GM13976 (cell line): ENCODE measurements around the gene OIP5.
"Not testable (repeated sequence)": the region's sequence is repeated elsewhere in the genome, so short reads cannot be mapped to it uniquely, and the experiment has no call there.

ENCODE experiments used
- DNase-seq: peaks from one replicate; pipeline ENCODE4 v3.0.0; 2012; ENCODE audit warnings: low spot score
- CTCF ChIP-seq: IDR thresholded peaks from 2 replicates; pipeline ENCODE4 v1.5.1; 2012; ENCODE audit warnings: borderline replicate concordance, mild to moderate bottlenecking; ENCODE audit not compliant: insufficient read depth; ENCODE audit errors: extremely low read depth, missing control alignments, control extremely low read depth
- in situ Hi-C: fragments of 300-500 bp; cut with MboI; formaldehyde crosslinking; loops from one replicate; pipeline ENCODE4 v1.12.0; 2022; ENCODE audit warnings: low sequenced_read_pairs, mixed read lengths, inconsistent platforms; ENCODE audit not compliant: unreplicated experiment

OIP5 gene

GRCh38 chr15:41333026-41333562 lies 703 bp upstream of the OIP5 start:
- in situ Hi-C loops = no loop called here
- TF ChIP-seq CTCF = no peak
- DNase-seq = peak; percentile 51

- peak; percentile 52 for TF ChIP-seq CTCF
Observed at GRCh38 chr15:41331833-41332193, 578 bp downstream of the OIP5 start.

GRCh38 chr15:41331281-41331680 lies 1.1 kb downstream of the OIP5 start:
- DNase-seq = no peak
- no peak for TF ChIP-seq CTCF
- in situ Hi-C loops = no loop called here

More at GRCh38 chr15:41331833-41332193, 578 bp downstream of the OIP5 start:
- in situ Hi-C loops = no loop called here
- no peak for DNase-seq

GRCh38 chr15:41323611-41324010 lies 8.8 kb downstream of the OIP5 start:
- in situ Hi-C loops = no loop called here
- no peak for DNase-seq

GRCh38 chr15:41320805-41321330 lies 11.5 kb downstream of the OIP5 start:
- in situ Hi-C loops = not testable (repeated sequence)

More at GRCh38 chr15:41323611-41324010, 8.8 kb downstream of the OIP5 start:
- no peak for TF ChIP-seq CTCF

DNA sequence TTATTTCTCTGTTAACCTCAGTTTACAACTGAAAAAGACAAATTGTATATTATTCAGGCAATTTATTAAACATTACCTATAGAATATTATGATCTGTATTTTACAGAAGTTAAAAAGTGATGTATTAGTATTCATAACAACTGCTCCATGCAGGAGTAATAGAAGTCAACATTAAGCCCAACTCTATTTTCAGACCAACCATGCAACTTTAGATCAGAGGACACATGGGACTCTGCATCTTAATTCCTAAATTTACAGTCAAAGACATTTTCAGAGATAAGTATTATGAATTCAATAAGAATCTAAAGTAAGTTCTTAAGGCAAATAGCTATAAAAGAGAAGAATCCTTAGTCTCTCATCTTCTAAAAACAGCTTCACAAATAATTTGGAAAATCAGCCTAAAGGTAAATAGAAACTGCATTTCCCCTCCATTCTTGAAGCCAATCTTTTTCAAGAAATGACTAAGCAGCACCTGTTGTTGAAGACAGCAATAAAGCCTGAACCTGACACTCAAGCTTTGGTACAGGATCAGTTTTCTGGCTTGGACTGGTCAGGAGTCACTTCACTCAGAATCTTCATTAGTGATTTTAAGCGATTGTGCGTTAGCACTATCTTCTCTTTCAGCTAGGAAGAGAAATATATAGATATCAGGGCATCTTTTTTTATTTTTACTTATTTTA lies 23.0 kb downstream of the OIP5 start:
- in situ Hi-C loops = no loop called here
- no peak for TF ChIP-seq CTCF
- DNase-seq = no peak

More at GRCh38 chr15:41320805-41321330, 11.5 kb downstream of the OIP5 start:
- not testable (repeated sequence) for DNase-seq

- DNase-seq = no peak
- in situ Hi-C loops = no loop called here
- TF ChIP-seq CTCF = no peak
Observed at GRCh38 chr15:41307679-41308078, 24.7 kb downstream of the OIP5 start.
